ENCODE measurements around the gene ATIC. TPM values are rescaled to one million over a fixed set of nuclear protein-coding genes. Genes with fewer than 3 reads are reported as not detected.

ATIC gene
- total and polyA plus RNA-seq, 2 of the 8 experiments (the other 6 are each of a cell fraction or from before 2014, with no cell fraction given): 139 to 319 TPM

GRCh38 chr2:215378045-215378444, 66.2 kb downstream of the ATIC start:
- no peak overlapping the region for H3K23ac ChIP-seq (ENCODE audit: insufficient read length)
- H2BK12ac ChIP-seq (ENCODE audit: low read depth, low read length): no peak overlapping the region
- FAIRE-seq (no peak), DNase-seq (ENCODE audit: low read depth in 1 of 2, low spot score in 2 of 2) (no peak)
- no peak overlapping the region for H2BK120ac ChIP-seq (replicated peaks; ENCODE audit: low read depth, low read length)
- 95% methylated on average over 3 of the region's 3 CpGs; no CpG with 5 or more reads in 1 of the 2 experiments for WGBS, 2 experiments (ENCODE audit: extremely low coverage in 1 of 2, insufficient coverage in 1 of 2, insufficient read length in 1 of 2, insufficient replicate concordance in 2 of 2, low coverage in 1 of 2, low lambda C conversion rate in 2 of 2, missing lambda C conversion rate in 1 of 2)
- TF ChIP-seq MAFK (IDR thresholded peaks at IDR 0.05; ENCODE audit: low read depth, low read length) (no peak), HDAC2 (IDR thresholded peaks at IDR 0.05; ENCODE audit: borderline replicate concordance in 1 of 2, low read depth in 2 of 2, low read length in 2 of 2) (no peak), HDAC6 (IDR thresholded peaks at IDR 0.05; ENCODE audit: low read depth, low read length) (no peak), EP300 (IDR thresholded peaks at IDR 0.05; ENCODE audit: borderline replicate concordance in 1 of 2, low read depth in 2 of 2, low read length in 2 of 2) (no peak), POU5F1 (IDR thresholded peaks at IDR 0.05; ENCODE audit: low read depth, low read length) (no peak), TEAD4 (IDR thresholded peaks at IDR 0.05; ENCODE audit: low read depth, low read length) (no peak)
- no peak overlapping the region for H2AK5ac ChIP-seq (ENCODE audit: low read depth, low read length)
- no peak overlapping the region for H4K8ac ChIP-seq (ENCODE audit: extremely low read depth, insufficient read depth, low read length)
- no peak overlapping the region for H3K56ac ChIP-seq (replicated peaks; ENCODE audit: insufficient read length, low read depth, low read length)
- no peaks in the 10 kb centered on the region for H3K27me3 ChIP-seq (replicated peaks in 1 of 4; ENCODE audit: control insufficient read depth in 3 of 4, extremely low read depth in 1 of 4, insufficient read depth in 3 of 4, low read length in 3 of 4)
- H2BK20ac ChIP-seq (ENCODE audit: low read length): no peak overlapping the region
- no peak overlapping the region for H3K14ac ChIP-seq (ENCODE audit: insufficient read length)
- no peaks in the 10 kb centered on the region for H3K4me1 ChIP-seq (replicated peaks in 1 of 4; ENCODE audit: control insufficient read depth in 3 of 4, insufficient read depth in 4 of 4, low read length in 3 of 4)
- CTCF ChIA-PET (ENCODE audit: partially characterized antibody): interaction anchor here (1.0 kb wide), 1 partner anchor 44 kb away, joined by 4 read pairs; no protein-coding TSS in a partner anchor
- H2BK5ac ChIP-seq (ENCODE audit: low read depth, low read length): no peak overlapping the region
- no peak overlapping the region for H3K4me2 ChIP-seq (ENCODE audit: insufficient read depth in 1 of 2, low read depth in 2 of 2, low read length in 2 of 2)
- peaks cover 0 to 2% of the 10 kb centered on the region in 2 experiments for H4K20me1 ChIP-seq (replicated peaks in 1 of 2; ENCODE audit: control insufficient read depth in 1 of 2, insufficient read depth in 2 of 2, low read length in 2 of 2)
- H3K9ac ChIP-seq (replicated peaks in 1 of 4; ENCODE audit: extremely low read depth in 1 of 4, low read depth in 3 of 4, low read length in 3 of 4): no peak overlapping the region
- H3K36me3 ChIP-seq (ENCODE audit: control insufficient read depth in 2 of 4, insufficient read depth in 4 of 4, low read length in 3 of 4): peaks cover 2 to 26% (median 12%) of the 10 kb centered on the region in 4 experiments; a peak in 4 of 8 replicates
- H2AFZ ChIP-seq (ENCODE audit: low read length): no peak overlapping the region
- no peaks in the 10 kb centered on the region for H3K9me3 ChIP-seq (ENCODE audit: insufficient read depth in 2 of 2, low read depth in 1 of 2, low read length in 1 of 2)
- H3K27ac ChIP-seq (ENCODE audit: low read depth, low read length): no peak overlapping the region
- no peak overlapping the region for H3K4ac ChIP-seq (replicated peaks; ENCODE audit: insufficient read length, low read depth, low read length)
- no peaks in the 10 kb centered on the region for H3K79me1 ChIP-seq (ENCODE audit: low read depth, low read length)
- H3K18ac ChIP-seq (ENCODE audit: extremely low read depth, low read length): no peak overlapping the region
- POLR2A ChIA-PET (ENCODE audit: partially characterized antibody): interaction anchor here (0.9 kb wide), 1 partner anchor 13 kb away, joined by 3 read pairs; no protein-coding TSS in a partner anchor
- no peak overlapping the region for H4K5ac ChIP-seq (ENCODE audit: insufficient read length, low read depth, low read length)
- no peak overlapping the region for H4K91ac ChIP-seq (replicated peaks; ENCODE audit: insufficient read length, low read length)
- no peaks in the 10 kb centered on the region for H3K79me2 ChIP-seq (ENCODE audit: control insufficient read depth in 1 of 2, insufficient read depth in 2 of 2, low read length in 2 of 2)
- H2BK15ac ChIP-seq (ENCODE audit: low read length): no peak overlapping the region
- no peaks in the 10 kb centered on the region for H3K23me2 ChIP-seq (ENCODE audit: low read depth, low read length)
- no peak overlapping the region for H3K4me3 ChIP-seq (ENCODE audit: extremely low read depth in 1 of 4, insufficient read depth in 2 of 4, low read depth in 3 of 4, low read length in 4 of 4)
